ENCODE results near the gene GOT1. TPM values are rescaled to one million over a fixed set of nuclear protein-coding genes. Genes with fewer than 3 reads are reported as not detected.

GOT1 gene
- total RNA-seq, 4 donors from 2014 or later: 45.8 to 65.1 (median 51.0) TPM

GRCh38 chr10:99410146-99410545 is 20.3 kb downstream of the GOT1 start:
- DNase-seq: no peak
- H3K27me3 ChIP-seq: no peaks in the 10 kb centered on the region
- peaks cover 8 to 73% (median 11%) of the 10 kb centered on the region in 3 donors for H3K36me3 ChIP-seq
- 61 to 75% methylated on average over 1 of the region's 1 CpG for WGBS, 2 donors
- H3K4me3 ChIP-seq: no peak overlapping the region
- no peaks in the 10 kb centered on the region for H3K9me3 ChIP-seq
- H3K4me1 ChIP-seq: no peaks in the 10 kb centered on the region
- no peak overlapping the region for H3K27ac ChIP-seq
- TF ChIP-seq, protein P1, sequence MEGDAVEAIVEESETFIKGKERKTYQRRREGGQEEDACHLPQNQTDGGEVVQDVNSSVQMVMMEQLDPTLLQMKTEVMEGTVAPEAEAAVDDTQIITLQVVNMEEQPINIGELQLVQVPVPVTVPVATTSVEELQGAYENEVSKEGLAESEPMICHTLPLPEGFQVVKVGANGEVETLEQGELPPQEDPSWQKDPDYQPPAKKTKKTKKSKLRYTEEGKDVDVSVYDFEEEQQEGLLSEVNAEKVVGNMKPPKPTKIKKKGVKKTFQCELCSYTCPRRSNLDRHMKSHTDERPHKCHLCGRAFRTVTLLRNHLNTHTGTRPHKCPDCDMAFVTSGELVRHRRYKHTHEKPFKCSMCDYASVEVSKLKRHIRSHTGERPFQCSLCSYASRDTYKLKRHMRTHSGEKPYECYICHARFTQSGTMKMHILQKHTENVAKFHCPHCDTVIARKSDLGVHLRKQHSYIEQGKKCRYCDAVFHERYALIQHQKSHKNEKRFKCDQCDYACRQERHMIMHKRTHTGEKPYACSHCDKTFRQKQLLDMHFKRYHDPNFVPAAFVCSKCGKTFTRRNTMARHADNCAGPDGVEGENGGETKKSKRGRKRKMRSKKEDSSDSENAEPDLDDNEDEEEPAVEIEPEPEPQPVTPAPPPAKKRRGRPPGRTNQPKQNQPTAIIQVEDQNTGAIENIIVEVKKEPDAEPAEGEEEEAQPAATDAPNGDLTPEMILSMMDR (IDR thresholded peaks at IDR 0.05): no peak
- no peak for TF ChIP-seq POLR2A (IDR thresholded peaks at IDR 0.05)
- intact Hi-C loops (cut with DNase I): no loop called here

- no peak for DNase-seq
These were observed 24.3 kb downstream of the GOT1 start for GRCh38 chr10:99406149-99406548.

GRCh38 chr10:99403674-99404073 is 26.8 kb downstream of the GOT1 start:
- no peak for DNase-seq
- intact Hi-C loops (cut with DNase I): no loop called here
- Histone ChIP-seq H3K27ac (no peak overlapping the region), H3K4me3 (no peak overlapping the region), H3K36me3 (peaks cover 14 to 100% (median 35%) of the 10 kb centered on the region in 3 donors), H3K27me3 (no peaks in the 10 kb centered on the region), H3K9me3 (no peaks in the 10 kb centered on the region), H3K4me1 (no peaks in the 10 kb centered on the region)
- TF ChIP-seq POLR2A (IDR thresholded peaks at IDR 0.05): no peak
- TF ChIP-seq, protein P1 (IDR thresholded peaks at IDR 0.05): no peak
- WGBS, 2 donors: 56 to 64% methylated on average over 6 to 9 of the region's 9 CpGs

More at GRCh38 chr10:99406149-99406548, 24.3 kb downstream of the GOT1 start:
- H3K9me3 ChIP-seq: no peaks in the 10 kb centered on the region
- H3K4me3 ChIP-seq: no peak overlapping the region
- WGBS, 2 donors: 93 to 100% methylated on average over 3 of the region's 3 CpGs
- intact Hi-C loops (cut with DNase I): no loop called here
- peaks cover 14 to 100% (median 30%) of the 10 kb centered on the region in 3 donors for H3K36me3 ChIP-seq
- no peaks in the 10 kb centered on the region for H3K4me1 ChIP-seq
- TF ChIP-seq, protein P1 (IDR thresholded peaks at IDR 0.05): peak in 1 of 6 experiments; percentile 22
- no peak for TF ChIP-seq POLR2A (IDR thresholded peaks at IDR 0.05)
- H3K27me3 ChIP-seq: no peaks in the 10 kb centered on the region
- H3K27ac ChIP-seq: peak overlapping the region in 2 of 4 donors; percentile 38 to 60

DNA sequence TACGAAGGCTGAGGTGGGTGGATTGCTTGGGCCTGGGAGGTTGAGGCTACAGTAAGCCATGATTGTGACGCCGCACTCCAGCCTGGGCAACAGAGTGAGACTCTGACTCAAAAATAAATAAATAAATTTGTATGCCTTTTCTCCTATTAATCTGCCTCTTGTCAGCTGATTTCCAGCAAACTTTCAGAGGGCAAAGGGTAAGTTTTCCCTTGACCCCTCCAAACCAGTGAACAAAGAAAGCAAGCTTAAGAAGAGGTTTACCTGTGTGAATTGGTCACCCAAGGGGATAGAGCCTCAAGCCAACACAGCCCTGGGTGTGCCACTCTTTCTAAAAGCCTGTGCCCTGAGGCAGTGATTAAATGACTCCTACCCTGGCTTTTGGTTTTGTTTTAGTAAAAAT is 30.8 kb downstream of the GOT1 start:
- Histone ChIP-seq H3K4me1 (peaks cover 0 to 16% (median 0%) of the 10 kb centered on the region in 3 donors), H3K27me3 (no peaks in the 10 kb centered on the region), H3K27ac (no peak overlapping the region), H3K9me3 (no peaks in the 10 kb centered on the region), H3K36me3 (peaks cover 6 to 99% (median 25%) of the 10 kb centered on the region in 3 donors), H3K4me3 (no peak overlapping the region)
- 96 to 98% methylated on average over 3 of the region's 3 CpGs for WGBS, 2 donors
- TF ChIP-seq, protein P1 (IDR thresholded peaks at IDR 0.05): no peak
- no peak for TF ChIP-seq POLR2A (IDR thresholded peaks at IDR 0.05)
- intact Hi-C loops (cut with DNase I): loop anchor here (10.0 kb wide), 1 partner anchor 215 kb away; no protein-coding TSS in a partner anchor
- no peak for DNase-seq

- DNase-seq: no peak
- intact Hi-C loops (cut with DNase I): loop anchor here (10.0 kb wide), 1 partner anchor 218 kb away; no protein-coding TSS in a partner anchor
- Histone ChIP-seq H3K27me3 (no peaks in the 10 kb centered on the region), H3K27ac (no peak overlapping the region), H3K9me3 (no peaks in the 10 kb centered on the region), H3K4me3 (no peak overlapping the region), H3K4me1 (peaks cover 0 to 24% (median 3%) of the 10 kb centered on the region in 3 donors), H3K36me3 (peaks cover 0 to 67% (median 6%) of the 10 kb centered on the region in 3 donors)
- 89 to 93% methylated on average over 3 of the region's 3 CpGs for WGBS, 2 donors
- TF ChIP-seq POLR2A (IDR thresholded peaks at IDR 0.05): no peak
- TF ChIP-seq, protein P1 (IDR thresholded peaks at IDR 0.05): no peak
These were observed 34.0 kb downstream of the GOT1 start for GRCh38 chr10:99396471-99396870.

All from esophagus squamous epithelium (tissue), 5 donors.